HL-60 (cell line): Measurements from ENCODE around the gene NAALADL2.

Experiments used
- POLR2AphosphoS5 ChIP-seq: IDR thresholded peaks from 2 replicates; pipeline ENCODE4 v1.6.1; 2012; ENCODE audit warnings: low read depth
- TF ChIP-seq, protein P1 (sequence below): IDR thresholded peaks from 2 replicates; pipeline ENCODE4 v1.6.1; 2012; ENCODE audit warnings: low read depth; ENCODE audit not compliant: insufficient replicate concordance
- TF ChIP-seq, protein P2 (sequence below): IDR thresholded peaks from one replicate; pipeline ENCODE4 v1.5.1; 2011; ENCODE audit warnings: low read length, control low read depth, inconsistent platforms; ENCODE audit not compliant: insufficient read depth

DNA sequence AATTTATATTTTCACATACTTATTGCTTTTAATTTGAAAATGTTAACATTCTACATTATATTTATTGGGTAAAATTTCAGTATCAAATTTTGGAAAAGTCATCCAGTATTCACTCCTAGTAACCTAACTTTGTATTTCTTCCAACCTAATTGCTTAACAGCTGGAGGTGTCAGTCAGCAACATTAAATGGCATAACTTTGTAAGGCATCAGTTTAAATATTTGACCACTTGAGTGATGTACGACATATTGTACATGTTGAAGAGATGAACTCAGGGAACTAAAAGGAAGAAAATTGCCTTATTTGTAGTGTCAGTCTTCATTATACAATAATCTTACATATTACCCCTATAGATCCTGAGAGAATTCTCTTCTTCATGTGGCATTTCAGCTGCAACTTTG, 326.8 kb downstream of the NAALADL2 start:
- TF ChIP-seq POLR2AphosphoS5, result no peak
- TF ChIP-seq, protein P1, sequence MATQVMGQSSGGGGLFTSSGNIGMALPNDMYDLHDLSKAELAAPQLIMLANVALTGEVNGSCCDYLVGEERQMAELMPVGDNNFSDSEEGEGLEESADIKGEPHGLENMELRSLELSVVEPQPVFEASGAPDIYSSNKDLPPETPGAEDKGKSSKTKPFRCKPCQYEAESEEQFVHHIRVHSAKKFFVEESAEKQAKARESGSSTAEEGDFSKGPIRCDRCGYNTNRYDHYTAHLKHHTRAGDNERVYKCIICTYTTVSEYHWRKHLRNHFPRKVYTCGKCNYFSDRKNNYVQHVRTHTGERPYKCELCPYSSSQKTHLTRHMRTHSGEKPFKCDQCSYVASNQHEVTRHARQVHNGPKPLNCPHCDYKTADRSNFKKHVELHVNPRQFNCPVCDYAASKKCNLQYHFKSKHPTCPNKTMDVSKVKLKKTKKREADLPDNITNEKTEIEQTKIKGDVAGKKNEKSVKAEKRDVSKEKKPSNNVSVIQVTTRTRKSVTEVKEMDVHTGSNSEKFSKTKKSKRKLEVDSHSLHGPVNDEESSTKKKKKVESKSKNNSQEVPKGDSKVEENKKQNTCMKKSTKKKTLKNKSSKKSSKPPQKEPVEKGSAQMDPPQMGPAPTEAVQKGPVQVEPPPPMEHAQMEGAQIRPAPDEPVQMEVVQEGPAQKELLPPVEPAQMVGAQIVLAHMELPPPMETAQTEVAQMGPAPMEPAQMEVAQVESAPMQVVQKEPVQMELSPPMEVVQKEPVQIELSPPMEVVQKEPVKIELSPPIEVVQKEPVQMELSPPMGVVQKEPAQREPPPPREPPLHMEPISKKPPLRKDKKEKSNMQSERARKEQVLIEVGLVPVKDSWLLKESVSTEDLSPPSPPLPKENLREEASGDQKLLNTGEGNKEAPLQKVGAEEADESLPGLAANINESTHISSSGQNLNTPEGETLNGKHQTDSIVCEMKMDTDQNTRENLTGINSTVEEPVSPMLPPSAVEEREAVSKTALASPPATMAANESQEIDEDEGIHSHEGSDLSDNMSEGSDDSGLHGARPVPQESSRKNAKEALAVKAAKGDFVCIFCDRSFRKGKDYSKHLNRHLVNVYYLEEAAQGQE, result no peak
- TF ChIP-seq, protein P2, sequence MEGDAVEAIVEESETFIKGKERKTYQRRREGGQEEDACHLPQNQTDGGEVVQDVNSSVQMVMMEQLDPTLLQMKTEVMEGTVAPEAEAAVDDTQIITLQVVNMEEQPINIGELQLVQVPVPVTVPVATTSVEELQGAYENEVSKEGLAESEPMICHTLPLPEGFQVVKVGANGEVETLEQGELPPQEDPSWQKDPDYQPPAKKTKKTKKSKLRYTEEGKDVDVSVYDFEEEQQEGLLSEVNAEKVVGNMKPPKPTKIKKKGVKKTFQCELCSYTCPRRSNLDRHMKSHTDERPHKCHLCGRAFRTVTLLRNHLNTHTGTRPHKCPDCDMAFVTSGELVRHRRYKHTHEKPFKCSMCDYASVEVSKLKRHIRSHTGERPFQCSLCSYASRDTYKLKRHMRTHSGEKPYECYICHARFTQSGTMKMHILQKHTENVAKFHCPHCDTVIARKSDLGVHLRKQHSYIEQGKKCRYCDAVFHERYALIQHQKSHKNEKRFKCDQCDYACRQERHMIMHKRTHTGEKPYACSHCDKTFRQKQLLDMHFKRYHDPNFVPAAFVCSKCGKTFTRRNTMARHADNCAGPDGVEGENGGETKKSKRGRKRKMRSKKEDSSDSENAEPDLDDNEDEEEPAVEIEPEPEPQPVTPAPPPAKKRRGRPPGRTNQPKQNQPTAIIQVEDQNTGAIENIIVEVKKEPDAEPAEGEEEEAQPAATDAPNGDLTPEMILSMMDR, result no peak
